SW 1271 (cell line): ENCODE measurements around the gene FAM72C.
"Not testable (repeated sequence)": the region's sequence is repeated elsewhere in the genome, so short reads cannot be mapped to it uniquely, and the experiment has no call there.

Experiments
- DNase-seq, 2 experiments: peaks; one replicate each; lab custom pipeline; 2025; lab: John Stamatoyannopoulos, UW

FAM72C gene

DNA sequence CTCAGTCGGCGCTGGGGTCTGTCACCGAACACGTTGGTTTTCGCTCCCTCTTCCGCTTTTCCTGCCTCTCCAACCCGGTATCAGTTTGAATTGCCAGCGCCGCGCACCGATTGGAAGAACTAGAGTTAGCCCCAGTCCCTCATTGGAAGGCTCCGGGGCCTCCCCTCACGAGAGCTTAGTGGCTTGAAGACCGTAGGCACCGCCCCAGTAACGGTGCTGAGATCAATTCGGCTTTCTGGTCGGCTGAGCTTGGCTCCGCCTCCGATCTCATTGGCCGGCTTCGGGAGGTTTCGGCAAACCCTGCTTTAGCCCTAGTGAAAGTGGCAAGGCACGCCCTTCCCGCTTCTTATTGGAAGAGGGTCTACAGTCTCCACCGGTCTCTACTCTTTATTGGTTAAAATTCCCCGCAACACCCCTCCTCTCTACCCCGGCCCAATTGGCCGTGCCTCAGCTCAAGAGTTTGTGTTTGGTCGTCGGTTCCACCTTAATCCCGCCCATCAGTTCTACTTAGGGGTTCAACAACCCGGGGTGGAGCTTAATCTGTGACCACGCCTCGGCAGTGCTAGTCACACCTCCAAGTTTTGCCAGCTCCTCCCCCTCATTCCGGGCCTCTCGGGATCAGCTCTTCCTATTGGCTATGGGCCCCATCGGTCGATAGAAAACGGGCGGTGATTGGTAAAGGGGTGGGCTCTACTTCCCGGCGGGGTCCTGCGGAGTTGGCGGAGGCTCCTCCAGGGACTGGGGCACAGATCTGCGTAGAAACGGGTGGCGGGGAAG, at the start of gene FAM72C:
TSS of gene FAM72C (minus strand) at position 63 of the 777 bp plus-strand sequence. CDS start 845 bp downstream, outside the sequence.
- not testable (repeated sequence) for DNase-seq

DNA sequence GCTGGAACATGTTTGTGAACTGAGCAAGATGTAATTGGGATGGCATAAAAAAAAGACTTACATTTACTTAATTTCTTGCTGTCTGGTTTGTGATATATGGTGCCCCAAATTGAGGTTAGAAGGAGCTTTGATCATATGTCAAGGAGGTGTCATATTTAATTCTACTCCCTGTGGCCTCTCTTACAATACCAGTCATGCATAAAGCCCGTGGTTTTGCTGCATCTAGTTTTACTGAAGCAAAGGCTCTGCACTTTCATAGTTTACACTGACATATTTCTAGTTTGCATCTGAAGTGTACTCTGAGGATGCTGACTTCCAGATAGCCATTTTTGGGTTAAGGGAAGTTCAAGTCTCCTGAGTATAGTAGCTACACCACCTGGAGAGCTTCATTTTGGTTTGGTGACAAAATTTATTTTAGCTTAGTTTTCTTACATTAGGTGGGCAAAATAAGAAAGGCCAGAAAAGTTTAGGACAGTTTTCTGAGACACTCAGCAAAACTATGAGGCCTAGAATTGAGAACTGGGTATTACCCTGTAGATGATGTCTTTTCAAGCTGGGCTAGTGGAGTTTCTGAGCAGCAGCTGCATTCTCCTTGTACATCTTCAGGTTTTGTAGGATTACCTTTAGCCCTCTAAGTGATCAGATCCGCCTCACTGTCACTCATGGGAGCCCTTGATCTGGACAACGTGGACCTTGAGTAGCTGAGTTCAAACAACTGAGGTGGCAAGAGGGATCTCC, 48.4 kb upstream of the FAM72C start:
- DNase-seq: not testable (repeated sequence)

DNA sequence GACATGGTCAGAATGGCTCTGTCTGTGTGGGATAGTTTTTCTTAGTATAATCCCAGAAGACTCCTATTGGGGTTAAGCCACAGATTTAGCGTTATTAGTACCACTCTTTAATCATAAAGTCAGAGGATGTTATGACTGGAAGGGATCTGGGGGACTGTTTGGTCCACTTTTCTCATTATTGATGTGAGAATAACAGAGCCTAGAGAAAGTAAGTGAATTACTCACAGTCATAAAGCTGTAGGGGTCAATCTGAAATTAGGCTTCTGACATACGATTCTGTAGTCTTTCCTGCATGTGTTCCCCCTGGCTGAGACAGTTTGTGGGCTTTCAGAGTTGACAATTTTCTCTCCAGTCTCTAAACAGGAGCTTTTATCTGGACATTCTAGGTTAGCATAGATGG, 47.3 kb upstream of the FAM72C start:
- not testable (repeated sequence) for DNase-seq

DNA sequence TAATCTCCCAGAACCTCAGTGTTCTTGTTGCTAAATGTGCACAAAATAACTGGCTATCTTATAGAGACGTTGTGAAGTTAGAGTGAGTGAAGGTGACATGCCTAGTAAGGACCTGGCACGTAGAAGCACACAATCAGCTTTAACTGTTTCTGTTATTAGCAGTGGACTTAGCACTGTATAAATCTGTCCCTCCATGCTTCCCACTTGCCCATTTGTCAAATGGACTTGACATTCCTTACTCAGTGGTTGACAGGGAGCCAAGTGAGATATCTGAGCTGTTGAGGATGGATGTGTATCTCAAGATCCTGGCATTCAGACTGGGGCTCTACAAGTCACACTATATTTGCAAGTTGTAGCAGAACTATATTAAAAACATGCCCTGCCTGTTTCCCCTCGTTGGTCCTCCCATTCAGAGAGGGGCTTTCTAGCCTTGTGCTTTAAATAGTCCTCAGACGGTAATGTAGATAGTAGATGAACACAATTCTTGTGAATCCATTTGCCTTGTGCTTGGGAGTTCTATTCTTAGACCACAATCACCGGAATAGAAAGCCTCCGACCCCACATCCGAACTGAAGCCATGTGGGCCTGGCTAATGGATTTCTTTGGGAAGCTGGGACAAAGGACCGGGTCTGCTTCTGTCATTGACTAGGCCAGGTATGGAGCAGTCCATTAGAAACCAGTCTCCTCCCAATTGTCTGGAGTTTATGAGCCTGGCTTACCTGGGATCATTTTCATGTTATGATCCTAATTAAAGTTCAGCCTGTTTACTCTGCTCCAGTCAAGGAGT, 43.6 kb upstream of the FAM72C start:
- not testable (repeated sequence) for DNase-seq

DNA sequence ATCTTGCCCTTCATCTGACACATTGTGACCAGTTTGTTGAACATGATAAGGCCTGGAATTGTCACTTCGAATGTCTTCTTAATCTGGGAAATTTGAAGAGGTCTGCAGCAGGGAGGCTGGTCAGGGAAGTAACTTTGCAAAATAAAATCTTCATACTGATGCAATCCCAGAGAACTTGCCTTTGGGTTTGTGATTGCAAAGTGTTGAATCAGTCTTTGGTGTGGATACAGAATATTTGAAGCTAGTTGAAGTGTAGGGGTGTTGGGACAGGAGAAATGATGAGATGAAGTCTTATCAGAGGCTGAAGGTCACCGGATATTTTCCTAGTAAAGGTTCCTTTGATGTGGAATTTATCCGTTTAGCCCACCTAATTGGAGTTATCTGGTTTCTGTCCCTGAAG, 42.7 kb upstream of the FAM72C start:
- DNase-seq: not testable (repeated sequence)

DNA sequence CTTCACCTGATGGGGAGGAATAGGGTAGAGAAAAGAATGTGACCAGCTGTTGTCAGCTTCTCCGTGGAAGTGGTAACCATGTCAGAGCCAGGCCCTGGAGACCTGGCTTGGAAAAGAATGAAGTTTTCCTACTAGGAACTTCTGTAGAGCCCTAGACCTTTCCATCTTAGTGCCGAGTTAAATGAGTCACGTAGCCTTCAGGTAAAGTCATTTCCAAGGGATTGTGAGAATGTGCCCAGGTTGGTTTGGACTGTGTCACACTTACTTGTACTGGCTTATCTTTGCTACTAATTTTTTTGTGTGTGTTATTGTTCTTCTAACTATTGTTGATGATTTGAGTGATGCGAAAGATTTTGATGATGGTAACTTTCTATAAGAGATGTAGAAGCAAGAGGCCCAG, 42.3 kb upstream of the FAM72C start:
- not testable (repeated sequence) for DNase-seq

DNA sequence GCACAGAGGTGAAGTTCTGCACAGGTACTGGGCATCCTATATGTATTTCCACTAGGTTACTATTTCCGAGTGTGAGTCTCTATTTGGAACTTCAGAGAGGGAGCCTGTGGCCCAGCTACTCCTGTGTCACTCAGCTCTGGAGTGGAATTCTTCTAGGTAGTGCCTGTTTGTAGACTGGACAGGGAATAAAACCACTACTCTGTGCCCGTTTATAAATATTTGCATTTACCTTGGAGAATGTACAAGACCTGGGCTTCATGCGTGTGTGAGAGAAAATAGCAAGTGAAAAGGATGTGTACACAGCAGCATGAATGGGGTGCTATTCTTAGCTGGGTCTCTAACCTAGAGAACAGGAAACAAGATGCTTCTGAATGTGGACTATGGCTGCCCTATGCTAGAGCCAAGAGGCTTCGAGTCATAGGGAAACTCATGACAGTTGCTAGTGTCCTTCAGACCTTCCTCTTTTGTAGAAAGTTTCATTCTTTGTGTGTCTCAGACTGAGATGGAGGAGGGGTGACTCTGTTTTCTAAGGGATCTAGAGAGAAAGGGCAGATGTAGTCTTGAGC, 40.5 kb upstream of the FAM72C start:
- not testable (repeated sequence) for DNase-seq

DNA sequence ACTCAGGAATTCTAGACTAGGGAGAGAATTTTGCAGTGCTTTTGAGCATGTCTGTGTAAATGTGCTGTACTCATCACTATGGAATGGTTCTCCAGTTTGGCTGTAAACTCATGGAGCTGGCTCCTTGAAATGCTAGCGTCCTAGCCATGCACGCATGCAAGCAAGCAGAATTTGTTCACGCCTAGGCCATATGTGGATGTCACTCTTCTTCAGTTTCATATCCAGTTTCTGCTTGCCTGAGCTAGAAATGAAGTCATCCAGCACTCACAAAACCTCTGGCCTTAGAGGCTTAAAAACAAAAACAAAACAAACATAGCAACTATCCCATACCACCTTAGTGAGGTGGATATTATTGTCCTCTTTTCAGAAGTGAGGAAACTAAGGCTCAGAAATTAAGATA, 37.6 kb upstream of the FAM72C start:
- not testable (repeated sequence) for DNase-seq

DNA sequence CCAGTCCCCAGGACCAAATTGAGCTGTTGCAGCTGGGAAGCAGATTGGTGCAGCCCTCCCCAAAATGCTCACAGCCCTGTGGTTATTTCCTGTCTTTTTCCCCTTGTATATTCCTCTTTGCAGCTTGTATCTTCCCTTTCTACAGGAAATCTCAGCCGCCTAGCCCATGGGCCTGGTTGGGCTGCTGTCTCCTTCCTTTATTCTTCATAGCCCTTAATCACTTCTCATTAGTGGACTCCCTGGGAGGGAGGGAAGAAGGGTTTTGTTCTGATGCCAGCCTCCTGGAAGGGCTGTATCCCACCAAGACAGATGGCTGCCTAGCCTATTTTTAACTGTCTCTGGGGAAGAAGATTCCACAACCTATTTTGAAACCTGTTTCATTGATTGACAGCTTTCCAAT, 32.5 kb upstream of the FAM72C start:
- DNase-seq: not testable (repeated sequence)

DNA sequence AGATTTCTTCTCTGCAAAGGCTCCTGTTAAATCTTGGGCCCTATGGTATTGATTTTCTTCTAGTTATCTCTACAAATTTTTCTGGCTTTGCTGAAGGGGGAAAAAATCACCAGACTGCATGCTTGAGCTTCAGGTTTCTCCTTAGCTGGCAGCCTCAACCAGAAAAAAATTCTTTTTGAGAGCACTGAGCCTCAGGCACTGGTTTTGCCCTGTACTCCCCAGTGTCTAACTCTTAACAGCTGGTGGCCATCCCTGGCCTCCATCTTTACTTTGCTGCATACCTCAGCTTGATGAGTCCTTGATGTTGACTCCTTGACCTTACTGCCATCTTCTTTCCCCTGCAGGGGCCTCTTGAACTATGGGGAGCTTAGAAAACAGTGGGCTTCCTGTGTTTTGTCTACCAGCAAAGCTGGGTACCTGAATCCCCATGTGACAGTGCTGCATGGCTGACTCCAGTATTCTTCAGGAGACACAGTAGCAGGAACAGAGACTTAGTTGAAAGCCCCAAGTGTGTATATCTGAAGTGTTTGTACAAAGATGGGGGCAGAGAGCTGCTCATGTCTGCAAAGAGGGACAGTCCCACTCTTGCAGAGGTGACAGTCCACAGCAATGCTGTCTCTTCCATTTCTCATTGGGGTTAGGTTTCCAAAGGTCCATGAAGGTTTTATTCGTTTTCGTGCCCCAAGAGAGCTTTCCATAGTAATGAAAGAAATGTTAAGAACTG, 31.7 kb upstream of the FAM72C start:
- DNase-seq: not testable (repeated sequence)

DNA sequence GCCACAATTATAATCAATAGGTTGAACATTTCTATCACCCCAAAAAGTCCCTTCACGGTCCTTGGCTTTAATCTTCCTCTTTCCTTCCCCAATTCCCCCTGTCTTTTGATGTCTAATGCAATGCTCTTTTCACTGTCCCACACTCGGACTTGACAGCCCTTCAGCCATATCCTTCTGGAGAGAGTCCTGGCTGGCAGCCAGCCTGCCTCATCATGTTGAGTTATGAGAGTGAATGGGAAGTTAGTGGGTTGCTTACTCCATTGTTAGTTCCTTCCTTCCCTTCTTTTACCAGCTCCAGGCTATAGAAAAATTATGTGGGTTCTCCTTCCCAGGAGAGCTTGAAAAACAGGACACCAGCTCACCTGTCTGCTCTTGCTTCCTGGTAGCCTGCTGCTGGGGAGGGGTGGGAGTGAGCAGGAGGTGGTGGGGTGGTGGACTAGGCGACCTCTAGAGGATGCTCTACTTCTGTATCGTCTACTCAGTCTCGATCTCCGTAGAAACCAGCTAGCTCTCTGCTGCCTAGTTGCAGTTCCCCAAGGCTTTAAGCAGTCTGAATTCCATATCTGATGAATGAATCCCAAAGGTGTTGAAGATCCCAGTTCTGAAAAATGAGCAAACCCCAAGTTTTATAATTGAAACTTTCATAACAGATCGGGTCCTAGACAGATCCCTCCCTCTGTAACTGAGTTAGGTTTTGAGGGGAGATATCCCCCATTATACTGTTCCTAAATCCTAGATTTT, 30.5 kb upstream of the FAM72C start:
- DNase-seq: not testable (repeated sequence)

DNA sequence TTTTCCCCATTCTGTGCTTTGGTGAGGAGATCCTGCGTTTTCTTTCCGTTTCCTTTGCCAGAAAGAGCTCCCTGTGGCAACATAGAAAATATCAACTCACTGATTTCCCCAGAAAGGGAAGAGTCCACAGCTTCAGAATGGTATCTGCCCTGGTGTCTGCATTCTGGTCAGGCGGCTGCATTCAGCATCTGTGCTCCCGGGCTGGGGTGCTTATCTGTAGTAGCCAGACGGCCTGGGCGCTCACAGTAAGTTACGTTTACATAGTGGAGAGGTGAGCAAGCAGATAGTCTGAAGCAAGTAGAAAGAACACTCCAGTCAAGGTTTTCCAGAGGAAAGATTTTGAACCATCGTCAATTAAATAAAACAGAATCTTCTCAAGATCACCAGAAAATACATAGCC, 29.3 kb upstream of the FAM72C start:
- not testable (repeated sequence) for DNase-seq

DNA sequence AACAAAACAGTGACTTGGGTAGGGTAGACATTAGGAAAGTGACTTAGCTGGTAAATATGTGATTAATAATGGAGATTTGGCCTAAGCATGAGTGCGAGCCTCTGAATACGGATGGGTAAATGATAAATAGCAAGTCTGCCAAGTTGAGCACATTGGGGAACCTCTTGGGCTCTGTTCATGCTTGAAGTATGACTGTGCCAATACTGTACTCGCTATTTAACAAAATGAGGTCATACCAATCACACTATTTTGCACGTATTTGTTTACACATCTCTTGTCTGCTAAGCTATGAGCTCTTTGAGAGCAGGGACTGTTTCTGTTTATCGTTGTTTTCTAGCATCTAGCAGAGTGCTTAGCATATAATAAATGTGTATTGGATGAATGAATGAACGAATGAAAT, 24.2 kb upstream of the FAM72C start:
- DNase-seq: not testable (repeated sequence)

DNA sequence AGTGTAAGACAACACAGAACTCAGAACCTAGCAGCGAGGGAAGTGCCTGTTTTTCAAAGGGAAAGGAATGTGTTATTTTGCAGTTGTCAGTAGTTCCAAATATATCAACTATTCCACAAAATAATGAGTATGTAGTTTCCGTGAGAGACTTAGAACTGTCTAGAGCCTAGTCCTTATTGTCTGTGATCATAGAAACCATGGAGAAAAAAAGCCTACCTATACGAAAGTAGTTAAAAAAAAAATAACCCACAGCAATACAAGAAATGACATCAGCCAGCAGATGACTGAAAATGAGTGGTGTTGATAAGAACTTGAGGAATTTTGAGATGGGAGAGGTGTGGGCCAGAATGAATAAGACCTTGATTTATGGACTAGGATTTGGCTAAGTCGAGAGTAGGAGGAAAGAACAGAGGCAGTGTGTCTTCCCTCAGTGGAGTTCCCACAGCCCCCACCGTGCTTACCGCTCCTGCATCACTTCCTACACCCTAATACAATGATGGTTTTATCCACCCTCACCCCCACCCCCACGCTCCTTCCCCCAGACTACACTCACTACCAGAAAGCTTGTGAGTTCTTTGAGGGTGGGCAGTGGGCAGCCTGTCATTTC, 21.6 kb upstream of the FAM72C start:
- DNase-seq: not testable (repeated sequence)

DNA sequence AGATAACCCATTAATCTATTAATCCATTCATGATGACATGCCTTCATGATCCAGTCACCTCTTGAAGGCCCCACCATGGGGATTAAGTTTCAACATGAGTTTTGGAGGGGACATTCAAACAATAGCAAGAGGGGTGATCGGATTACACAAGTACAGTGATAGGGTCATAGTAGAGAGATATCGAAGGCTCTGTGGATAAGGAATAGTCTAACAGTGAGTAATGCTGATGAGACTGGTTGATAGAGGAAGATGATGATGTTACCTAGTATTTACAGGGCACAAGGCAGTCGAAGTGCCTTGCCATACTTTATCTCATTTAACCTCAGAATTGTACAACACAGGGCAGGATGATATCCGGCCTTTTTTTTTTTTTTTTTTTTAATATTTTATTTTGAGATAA, 18.9 kb upstream of the FAM72C start:
- not testable (repeated sequence) for DNase-seq

DNA sequence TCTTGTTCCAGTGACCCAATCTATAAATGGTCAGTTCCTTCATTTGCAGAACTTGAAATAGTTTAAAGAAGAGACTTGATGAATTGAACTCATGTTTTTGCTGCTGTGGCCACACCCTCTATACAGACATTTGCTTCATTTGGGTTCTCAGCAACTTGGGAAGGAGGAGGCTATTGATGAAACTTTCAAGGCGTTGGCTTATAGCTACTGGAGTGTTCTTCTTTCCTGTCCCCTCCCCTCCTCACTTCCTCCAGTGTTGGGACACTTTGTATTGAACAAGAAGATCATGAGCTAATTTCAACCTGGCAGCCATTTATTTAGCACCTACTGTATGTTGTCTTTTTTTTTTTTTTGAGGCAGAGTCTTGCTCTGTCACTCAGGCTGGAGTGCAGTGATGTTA, 17.9 kb upstream of the FAM72C start:
- DNase-seq: not testable (repeated sequence)

DNA sequence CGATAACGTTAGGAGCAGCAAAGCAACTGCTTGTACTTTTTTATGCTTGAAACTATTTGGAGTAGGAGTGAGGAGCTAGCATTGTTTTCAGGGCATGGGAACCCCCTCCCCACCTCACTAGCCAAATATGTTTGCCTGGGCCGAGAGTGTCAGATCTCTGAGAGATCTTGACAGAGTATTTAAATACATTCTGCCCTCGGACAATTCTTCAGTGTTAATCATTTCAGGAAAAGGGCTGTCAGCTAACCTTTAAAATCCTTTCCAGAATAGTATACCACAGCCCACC, 17.6 kb upstream of the FAM72C start:
- not testable (repeated sequence) for DNase-seq

DNA sequence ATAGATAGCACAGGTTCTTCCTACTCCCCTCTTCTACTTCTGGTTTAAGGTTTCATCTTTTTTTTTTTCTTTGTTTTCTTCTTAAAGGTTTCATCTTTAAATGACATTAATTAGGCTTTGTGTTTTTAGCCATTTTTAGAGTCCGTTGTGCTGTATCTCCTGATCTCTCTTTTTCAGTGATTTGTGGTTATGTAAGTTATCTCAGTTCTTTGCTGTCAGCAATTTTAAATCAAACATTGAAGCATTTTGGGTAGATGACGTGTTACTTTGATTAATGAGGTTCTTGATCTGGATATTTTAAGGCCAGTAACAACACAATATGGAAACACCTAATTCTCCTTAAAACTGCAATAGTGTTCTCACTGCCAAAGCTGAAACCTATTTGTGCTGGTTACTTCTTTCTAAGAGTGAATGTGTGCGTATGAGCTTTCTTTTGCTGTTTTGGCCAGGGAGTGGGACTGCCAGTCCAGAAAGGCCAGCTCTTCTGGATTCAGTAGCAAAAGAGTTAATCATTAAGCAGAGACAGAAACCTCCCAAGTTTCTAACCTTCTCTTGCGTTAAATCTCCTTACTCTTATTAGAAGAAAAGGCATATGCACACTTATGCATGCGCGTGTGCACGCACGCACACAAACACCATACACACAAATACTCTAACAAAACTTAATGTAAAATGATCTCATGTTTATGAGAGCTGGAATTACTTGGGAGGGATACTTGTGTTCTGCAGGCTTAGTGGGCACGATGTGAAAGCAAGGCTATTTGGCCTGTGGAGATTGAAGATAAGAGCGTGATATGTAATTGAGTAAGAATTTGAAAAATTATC, 17.0 kb upstream of the FAM72C start:
- DNase-seq: not testable (repeated sequence)

DNA sequence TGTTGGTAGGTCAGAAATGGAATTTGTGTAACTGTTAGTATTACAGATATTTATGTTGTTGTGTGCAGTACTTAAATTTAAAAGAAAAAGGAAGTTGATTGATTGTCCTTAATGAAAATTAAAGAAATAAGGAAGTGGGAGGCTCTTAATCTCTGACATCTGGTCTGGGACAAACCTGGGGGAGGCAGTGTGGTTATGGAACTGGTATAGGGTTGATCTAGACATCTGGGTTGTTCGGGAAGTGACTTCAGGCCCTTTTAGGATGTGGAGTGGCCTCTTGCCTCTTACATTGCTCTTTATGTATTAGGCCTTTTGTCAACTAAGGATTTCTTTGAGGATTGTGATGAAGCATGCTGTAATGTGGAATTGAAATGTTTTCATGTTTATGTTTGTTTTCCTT, 16.1 kb upstream of the FAM72C start:
- not testable (repeated sequence) for DNase-seq
